Omental fat pad (tissue), 4 donors: ENCODE results near the gene PLK5. TPM values are rescaled to one million over a fixed set of nuclear protein-coding genes. Genes with fewer than 3 reads are reported as not detected.

Experiments
- ATAC-seq: fragments of 150-250 bp; one replicate; pipeline ENCODE4 v1.9.1; 2016; ENCODE audit warnings: mild to moderate bottlenecking, moderate library complexity; ENCODE audit not compliant: low FRiP score
- DNase-seq: peaks from one replicate; pipeline ENCODE4 v3.0.0-alpha.2; 2019; ENCODE audit warnings: low spot score
- CTCF ChIP-seq, 3 donors: fragments of 450-650 bp; IDR thresholded peaks; one replicate each; pipeline ENCODE4 v1.5.1; 2016 to 2017; ENCODE audit warnings: antibody characterized with exemption in 3 of 3, mild to moderate bottlenecking in 3 of 3, moderate library complexity in 2 of 3
- total RNA-seq, 4 donors: library from RNA; depleted of rRNA; stranded (reverse); fragments of >200 nt; gene quantifications; one replicate each; pipeline ENCODE4 v1.1.0, GENCODE V29; 2016

Gene PLK5
- total RNA-seq, 4 donors from 2014 or later, result not detected

GRCh38 chr19:1488282-1488601, 35.6 kb upstream of the PLK5 start:
- DNase-seq, result no peak
- no peak for ATAC-seq
- TF ChIP-seq CTCF (IDR thresholded peaks at IDR 0.05), result no peak

- TF ChIP-seq CTCF (IDR thresholded peaks at IDR 0.05), result no peak
- no peak for DNase-seq
- no peak for ATAC-seq
Measured at GRCh38 chr19:1489463-1490310, 34.2 kb upstream of the PLK5 start.

GRCh38 chr19:1490311-1491113, 33.4 kb upstream of the PLK5 start, which contains the start of gene PCSK4:
Gene PCSK4, minus strand, starts transcription at chr19:1490350. Its CDS starts 4 bp downstream, at chr19:1490346.
- peak; percentile 98 for ATAC-seq
- no peak for TF ChIP-seq CTCF (IDR thresholded peaks at IDR 0.05)

GRCh38 chr19:1491114-1491848, 32.6 kb upstream of the PLK5 start, which contains the start of gene REEP6:
Gene REEP6, plus strand, starts transcription at chr19:1491181. Its CDS starts 89 bp downstream, at chr19:1491270.
- no peak for ATAC-seq
- TF ChIP-seq CTCF (IDR thresholded peaks at IDR 0.05), result no peak
- DNase-seq, result no peak

More at GRCh38 chr19:1490311-1491113, 33.4 kb upstream of the PLK5 start, which contains the start of gene PCSK4:
- DNase-seq, result peak; percentile 95

GRCh38 chr19:1491849-1492170, 32.1 kb upstream of the PLK5 start:
- no peak for TF ChIP-seq CTCF (IDR thresholded peaks at IDR 0.05)
- DNase-seq (no peak), ATAC-seq (no peak)

- DNase-seq (no peak), ATAC-seq (no peak)
- TF ChIP-seq CTCF (IDR thresholded peaks at IDR 0.05), result no peak
Measured at GRCh38 chr19:1492474-1493006, 31.3 kb upstream of the PLK5 start.
